ENCODE results near the gene TTLL8. TPM values are rescaled to one million over a fixed set of nuclear protein-coding genes. Genes with fewer than 3 reads are reported as not detected.
A peak's percentile ranks its signal among the peaks of the same experiment; 100 is the strongest.

Gene TTLL8
- total RNA-seq, 2 donors from 2014 or later = not detected

GRCh38 chr22:50031189-50032091, 26.7 kb downstream of the TTLL8 start:
- intact Hi-C loops (cut with DNase I, micrococcal nuclease) = loop anchor here (5.0 to 10.0 kb wide), 3 partner anchors 104 to 267 kb away; no protein-coding TSS in a partner anchor
- no peak for DNase-seq
- ATAC-seq = no peak

GRCh38 chr22:50030297-50031188, 27.6 kb downstream of the TTLL8 start:
- DNase-seq = peak in 1 of 2 donors; percentile 83
- intact Hi-C loops (cut with DNase I, micrococcal nuclease) = loop anchor here (5.0 to 10.0 kb wide), 3 partner anchors 103 to 266 kb away; no protein-coding TSS in a partner anchor
- ATAC-seq = peak; percentile 94

GRCh38 chr22:50027639-50028537, 30.2 kb downstream of the TTLL8 start:
- ATAC-seq = no peak
- intact Hi-C loops (cut with DNase I, micrococcal nuclease) = no loop called here
- DNase-seq = no peak

- intact Hi-C loops (cut with DNase I, micrococcal nuclease) = no loop called here
- ATAC-seq (no peak), DNase-seq (no peak)
Measured at GRCh38 chr22:50025993-50026392, 32.1 kb downstream of the TTLL8 start.

- intact Hi-C loops (cut with DNase I, micrococcal nuclease) = no loop called here
- ATAC-seq (no peak), DNase-seq (no peak)
Measured at GRCh38 chr22:50022171-50022819, 35.8 kb downstream of the TTLL8 start.

- no peak for ATAC-seq
- DNase-seq = no peak
- intact Hi-C loops (cut with DNase I, micrococcal nuclease) = no loop called here
Measured at GRCh38 chr22:50020606-50021005, 37.5 kb downstream of the TTLL8 start.

- intact Hi-C loops (cut with DNase I, micrococcal nuclease) = no loop called here
- no peak for DNase-seq
Measured at GRCh38 chr22:50019316-50019715, 38.8 kb downstream of the TTLL8 start.

GRCh38 chr22:50018608-50019285, 39.4 kb downstream of the TTLL8 start:
- ATAC-seq = no peak
- DNase-seq = no peak
- intact Hi-C loops (cut with DNase I, micrococcal nuclease) = no loop called here

More at GRCh38 chr22:50019316-50019715, 38.8 kb downstream of the TTLL8 start:
- no peak for ATAC-seq

- ATAC-seq (no peak), DNase-seq (no peak)
Measured at GRCh38 chr22:50017701-50018224, 40.3 kb downstream of the TTLL8 start.

GRCh38 chr22:50016988-50017700, 41.0 kb downstream of the TTLL8 start:
- DNase-seq (no peak), ATAC-seq (no peak)

More at GRCh38 chr22:50017701-50018224, 40.3 kb downstream of the TTLL8 start:
- intact Hi-C loops (cut with DNase I, micrococcal nuclease) = no loop called here

GRCh38 chr22:50016308-50016987, 41.6 kb downstream of the TTLL8 start:
- DNase-seq (no peak), ATAC-seq (no peak)
- intact Hi-C loops (cut with DNase I, micrococcal nuclease) = no loop called here

More at GRCh38 chr22:50016988-50017700, 41.0 kb downstream of the TTLL8 start:
- intact Hi-C loops (cut with DNase I, micrococcal nuclease) = no loop called here

- ATAC-seq (no peak), DNase-seq (peak in 1 of 2 donors; percentile 23)
- intact Hi-C loops (cut with DNase I, micrococcal nuclease) = no loop called here
Measured at GRCh38 chr22:50015451-50016307, 42.4 kb downstream of the TTLL8 start.

- intact Hi-C loops (cut with DNase I, micrococcal nuclease) = no loop called here
- ATAC-seq (no peak), DNase-seq (no peak)
Measured at GRCh38 chr22:50014655-50015401, 43.3 kb downstream of the TTLL8 start.

GRCh38 chr22:50014053-50014501, 44.0 kb downstream of the TTLL8 start:
- intact Hi-C loops (cut with DNase I, micrococcal nuclease) = no loop called here
- no peak for DNase-seq
- ATAC-seq = no peak

All from left colon (tissue), 2 donors.